OCI-LY1 (cell line): ENCODE results near the gene AFAP1.

ENCODE experiments used
- H2AFZ ChIP-seq: fragments of 200-600 bp; sonication (generic), shearing (Covaris generic); 2 replicates; pipeline ENCODE4 v1.6.0; 2014; ENCODE audit warnings: antibody characterized with exemption, mild to moderate bottlenecking, low read length
- H3F3A ChIP-seq: fragments of 200-600 bp; sonication (generic), shearing (Covaris generic); 2 replicates; pipeline ENCODE4 v1.6.0; 2014; ENCODE audit warnings: mild to moderate bottlenecking, antibody characterized with exemption, low read length, moderate library complexity; ENCODE audit not compliant: insufficient read depth
- H3K27ac ChIP-seq: fragments of 200-600 bp; sonication (generic); 2 replicates; pipeline ENCODE4 v1.5.1; 2014; ENCODE audit warnings: low read length, mixed run types, mild to moderate bottlenecking, low read depth; ENCODE audit not compliant: poor library complexity, severe bottlenecking
- H3K27me3 ChIP-seq: fragments of 200-600 bp; sonication (generic); 2 replicates; pipeline ENCODE4 v1.6.0; 2014; ENCODE audit warnings: antibody characterized with exemption, mild to moderate bottlenecking, low read length, moderate library complexity; ENCODE audit not compliant: insufficient read depth
- H3K36me3 ChIP-seq: fragments of 200-600 bp; sonication (generic); 2 replicates; pipeline ENCODE4 v1.6.1; 2014; ENCODE audit warnings: mild to moderate bottlenecking, antibody characterized with exemption, low read length, moderate library complexity, mixed read lengths; ENCODE audit not compliant: insufficient read depth
- H3K4me1 ChIP-seq: fragments of 200-600 bp; sonication (generic); 2 replicates; pipeline ENCODE4 v1.5.1; 2014; ENCODE audit warnings: mild to moderate bottlenecking, low read length, moderate library complexity; ENCODE audit not compliant: insufficient read depth, severe bottlenecking
- H3K4me2 ChIP-seq: fragments of 200-600 bp; sonication (generic), shearing (Covaris generic); 2 replicates; pipeline ENCODE4 v1.6.1; 2014; ENCODE audit warnings: low read length
- H3K4me3 ChIP-seq: fragments of 200-600 bp; sonication (generic); 2 replicates; pipeline ENCODE4 v1.5.1; 2014; ENCODE audit warnings: low read length, low read depth, mild to moderate bottlenecking, mixed read lengths; ENCODE audit not compliant: poor library complexity, severe bottlenecking
- H3K79me2 ChIP-seq: fragments of 200-600 bp; shearing (Covaris generic); 2 replicates; pipeline ENCODE4 v1.6.1; 2016; ENCODE audit warnings: mixed run types, low read length, mixed read lengths; ENCODE audit not compliant: insufficient read depth
- H3K9ac ChIP-seq: fragments of 200-600 bp; sonication (generic), shearing (Covaris generic); 2 replicates; pipeline ENCODE4 v1.6.1; 2014; ENCODE audit warnings: mild to moderate bottlenecking, low read length, mixed read lengths
- H3K9me2 ChIP-seq: fragments of 200-600 bp; sonication (generic), shearing (Covaris generic); 2 replicates; pipeline ENCODE4 v1.6.1; 2014; ENCODE audit warnings: low read depth, mild to moderate bottlenecking, low read length, mixed read lengths
- H3K9me3 ChIP-seq: fragments of 200-600 bp; shearing (Covaris generic); 2 replicates; pipeline ENCODE4 v1.6.1; 2014; ENCODE audit warnings: low read length, mixed read lengths
- H4K20me1 ChIP-seq: fragments of 200-600 bp; sonication (generic), shearing (Covaris generic); 2 replicates; pipeline ENCODE4 v1.6.0; 2016; ENCODE audit warnings: mild to moderate bottlenecking, low read length; ENCODE audit not compliant: insufficient read depth
- CTCF ChIP-seq: fragments of 200-600 bp; sonication (generic), shearing (Covaris generic); IDR thresholded peaks from 2 replicates; pipeline ENCODE4 v1.5.1; 2017; ENCODE audit warnings: mild to moderate bottlenecking, antibody characterized with exemption, low read length, moderate library complexity, mixed read lengths
- EZH2 ChIP-seq: fragments of 200-600 bp; sonication (generic), shearing (Covaris generic); IDR thresholded peaks from 2 replicates; pipeline ENCODE4 v1.8.0; 2017; ENCODE audit warnings: borderline replicate concordance, mixed run types, mild to moderate bottlenecking, antibody characterized with exemption, low read length, moderate library complexity, mixed read lengths

The AFAP1 gene

GRCh38 chr4:7890635-7891393, 48.8 kb downstream of the AFAP1 start:
- Histone ChIP-seq H3K79me2 (no peaks in the 10 kb centered on the region), H4K20me1 (no peaks in the 10 kb centered on the region), H3K9me3 (no peaks in the 10 kb centered on the region), H3K4me2 (no peak overlapping the region), H3K27ac (no peak overlapping the region), H3K27me3 (no peaks in the 10 kb centered on the region), H3K4me3 (no peak overlapping the region), H2AFZ (no peak overlapping the region), H3K4me1 (no peaks in the 10 kb centered on the region), H3F3A (no peaks in the 10 kb centered on the region), H3K9ac (no peak overlapping the region), H3K9me2 (no peaks in the 10 kb centered on the region), H3K36me3 (no peaks in the 10 kb centered on the region)
- no peak for TF ChIP-seq CTCF
- no peak for TF ChIP-seq EZH2

- no peaks in the 10 kb centered on the region for H3K36me3 ChIP-seq
- H3K79me2 ChIP-seq: no peaks in the 10 kb centered on the region
- no peak overlapping the region for H3K4me3 ChIP-seq
Observed at GRCh38 chr4:7887436-7887835, 52.2 kb downstream of the AFAP1 start.

GRCh38 chr4:7886007-7886973, 53.4 kb downstream of the AFAP1 start:
- no peak for TF ChIP-seq CTCF
- no peak for TF ChIP-seq EZH2
- Histone ChIP-seq H3K36me3 (no peaks in the 10 kb centered on the region), H3K4me3 (no peak overlapping the region), H3K9me3 (no peaks in the 10 kb centered on the region), H2AFZ (no peak overlapping the region), H3K27me3 (no peaks in the 10 kb centered on the region), H3K4me1 (no peaks in the 10 kb centered on the region), H3F3A (no peaks in the 10 kb centered on the region), H3K27ac (no peak overlapping the region), H3K79me2 (no peaks in the 10 kb centered on the region), H3K9ac (no peak overlapping the region), H4K20me1 (no peaks in the 10 kb centered on the region), H3K9me2 (no peaks in the 10 kb centered on the region), H3K4me2 (no peak overlapping the region)

More at GRCh38 chr4:7887436-7887835, 52.2 kb downstream of the AFAP1 start:
- H3K27me3 ChIP-seq: no peaks in the 10 kb centered on the region
- no peaks in the 10 kb centered on the region for H3K9me2 ChIP-seq
- H3K27ac ChIP-seq: no peak overlapping the region
- no peak for TF ChIP-seq EZH2
- TF ChIP-seq CTCF: no peak
- H3K9ac ChIP-seq: no peak overlapping the region
- no peak overlapping the region for H3K4me2 ChIP-seq
- no peak overlapping the region for H2AFZ ChIP-seq
- H3K4me1 ChIP-seq: no peaks in the 10 kb centered on the region
- H4K20me1 ChIP-seq: no peaks in the 10 kb centered on the region
- H3F3A ChIP-seq: no peaks in the 10 kb centered on the region
- no peaks in the 10 kb centered on the region for H3K9me3 ChIP-seq
